Activated CD4-positive, CD25-positive, alpha-beta regulatory T cell treated with anti-CD3 and anti-CD28 coated beads, Interleukin-2, amount 50 U/mL, for 72 hours (primary cell): ENCODE data around the gene CHKA.

Experiments
- DNase-seq: peaks from one replicate; pipeline ENCODE4 v3.0.0; 2021

CHKA gene

GRCh38 chr11:68043349-68044144 lies 77.6 kb downstream of the CHKA start:
- DNase-seq: no peak

GRCh38 chr11:68043029-68043348 lies 78.2 kb downstream of the CHKA start:
- DNase-seq: no peak

GRCh38 chr11:68042219-68043028 lies 78.8 kb downstream of the CHKA start:
- no peak for DNase-seq

- DNase-seq: no peak
Observed at GRCh38 chr11:68041617-68042218, 79.5 kb downstream of the CHKA start.

- no peak for DNase-seq
Observed at GRCh38 chr11:68040957-68041591, 80.1 kb downstream of the CHKA start.

GRCh38 chr11:68040101-68040956 lies 80.9 kb downstream of the CHKA start:
- peak; percentile 69 for DNase-seq

- no peak for DNase-seq
Observed at GRCh38 chr11:68039526-68040086, 81.6 kb downstream of the CHKA start.

GRCh38 chr11:68038718-68039525 lies 82.3 kb downstream of the CHKA start, which contains the start of gene TCIRG1:
Gene TCIRG1, plus strand, starts transcription at chr11:68039025. Its CDS starts 2,247 bp downstream, at chr11:68041272.
- peak; percentile 64 for DNase-seq

GRCh38 chr11:68038226-68038717 lies 82.9 kb downstream of the CHKA start:
- no peak for DNase-seq

GRCh38 chr11:68037411-68038225 lies 83.6 kb downstream of the CHKA start:
- no peak for DNase-seq

GRCh38 chr11:68036717-68037239 lies 84.4 kb downstream of the CHKA start:
- DNase-seq: peak; percentile 60

- no peak for DNase-seq
Observed at GRCh38 chr11:68036141-68036716, 85.0 kb downstream of the CHKA start.

GRCh38 chr11:68035266-68035876 lies 85.8 kb downstream of the CHKA start:
- no peak for DNase-seq

- DNase-seq: no peak
Observed at GRCh38 chr11:68033708-68034045, 87.5 kb downstream of the CHKA start.

GRCh38 chr11:68032997-68033707 lies 88.0 kb downstream of the CHKA start:
- no peak for DNase-seq

GRCh38 chr11:68032003-68032402 lies 89.2 kb downstream of the CHKA start:
- no peak for DNase-seq

- no peak for DNase-seq
Observed at GRCh38 chr11:68031144-68031464, 90.1 kb downstream of the CHKA start.
